OCI-LY1 (cell line): ENCODE measurements around the gene GOPC.

Experiments
- CTCF ChIP-seq: fragments of 200-600 bp; sonication (generic), shearing (Covaris generic); IDR thresholded peaks from 2 replicates; pipeline ENCODE4 v1.5.1; 2017; ENCODE audit warnings: mild to moderate bottlenecking, antibody characterized with exemption, low read length, moderate library complexity, mixed read lengths
- EZH2 ChIP-seq: fragments of 200-600 bp; sonication (generic), shearing (Covaris generic); IDR thresholded peaks from 2 replicates; pipeline ENCODE4 v1.8.0; 2017; ENCODE audit warnings: borderline replicate concordance, mixed run types, mild to moderate bottlenecking, antibody characterized with exemption, low read length, moderate library complexity, mixed read lengths

- TF ChIP-seq CTCF (no peak), EZH2 (no peak)
These were observed 59.8 kb downstream of the GOPC start for GRCh38 chr6:117542493-117542892.
